Astrocyte of the spinal cord (primary cell): ENCODE measurements around the gene LHX6.

Experiments
- DNase-seq: peaks from one replicate; pipeline ENCODE4 v3.0.0; 2011; ENCODE audit warnings: low read depth, low spot score
- H3K4me3 ChIP-seq: 2 replicates; pipeline ENCODE4 v1.5.1; 2011; ENCODE audit warnings: low read depth, mild to moderate bottlenecking, low read length, moderate library complexity
- CTCF ChIP-seq: IDR thresholded peaks from 2 replicates; pipeline ENCODE4 v1.5.1; 2012; ENCODE audit warnings: low read depth, mild to moderate bottlenecking, low read length, inconsistent platforms
- in situ Hi-C: cut with HindIII; loops from 2 replicates; pipeline ENCODE4 v1.10.0; 2017; ENCODE audit warnings: low sequenced_read_pairs

The LHX6 gene

DNA sequence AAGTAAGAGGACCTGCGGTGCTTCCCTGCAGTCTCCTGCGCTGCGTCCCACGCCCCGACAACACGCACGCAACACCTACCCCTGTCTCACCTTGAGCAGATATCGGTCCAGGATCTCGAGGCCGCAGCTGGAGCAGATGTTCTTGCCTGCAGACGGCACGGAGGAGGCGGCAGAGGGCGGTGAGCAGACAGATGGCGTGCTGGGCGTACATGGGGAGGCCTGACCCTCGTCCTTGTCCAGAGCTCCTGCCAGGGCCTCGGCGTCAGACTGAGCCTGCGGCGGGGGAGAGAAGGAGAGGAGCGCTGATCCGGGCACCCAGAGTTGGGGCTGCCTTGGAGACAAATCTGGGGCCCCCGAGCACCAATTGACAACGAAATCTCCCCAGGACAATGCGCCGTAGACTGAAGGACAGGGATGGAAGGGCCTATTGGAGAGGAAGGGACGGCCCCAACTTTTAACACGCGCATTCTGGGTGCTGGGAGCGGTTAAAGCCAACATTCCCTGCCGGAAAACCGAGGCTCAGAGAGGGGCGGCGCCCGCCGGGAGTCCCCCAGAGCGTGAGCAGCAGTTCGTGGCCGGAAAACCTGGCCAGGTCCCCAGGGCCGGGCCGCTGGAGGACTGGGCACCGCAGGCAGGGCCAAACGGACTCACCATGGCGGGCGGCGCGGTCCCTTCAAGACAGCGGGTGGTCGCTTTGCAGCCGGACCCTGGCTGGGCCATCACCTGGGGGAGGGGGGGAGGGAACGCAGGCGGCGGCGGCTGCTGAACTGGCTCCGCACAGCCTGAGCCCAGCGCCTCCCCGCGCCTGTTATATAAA, 1.8 kb downstream of the LHX6 start:
- in situ Hi-C loops = no loop called here
- DNase-seq = no peak
- no peak for TF ChIP-seq CTCF

DNA sequence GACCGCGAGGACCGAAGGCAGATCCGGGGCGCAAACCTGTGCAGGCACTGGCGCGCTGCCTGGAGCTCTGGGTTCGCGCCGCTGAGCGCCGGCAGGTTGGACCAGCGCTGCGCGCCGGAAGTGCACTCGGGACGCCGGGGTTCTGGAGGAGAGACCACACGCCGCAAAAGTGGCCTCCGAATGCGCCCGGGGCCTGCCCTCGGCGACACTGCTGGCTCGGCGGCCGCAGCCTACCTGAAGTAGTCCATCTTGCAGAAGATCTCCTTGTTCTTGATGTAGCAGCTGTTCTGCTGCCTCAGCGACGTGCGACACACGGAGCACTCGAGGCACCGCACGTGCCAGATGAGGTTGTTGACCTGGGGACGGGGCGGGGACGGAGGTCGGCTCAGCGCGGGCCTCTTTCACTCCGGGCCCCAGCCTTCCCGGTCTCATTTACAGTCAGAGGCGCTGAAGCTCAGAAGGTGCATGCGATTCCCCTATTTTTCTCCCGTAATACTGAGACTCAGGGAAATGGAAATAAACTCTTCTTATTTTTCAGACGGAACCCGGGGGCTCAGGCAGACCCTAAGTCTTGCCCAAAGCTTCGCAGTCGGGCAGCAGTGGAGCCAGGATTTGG, 2.5 kb downstream of the LHX6 start:
- no peak overlapping the region for H3K4me3 ChIP-seq
- in situ Hi-C loops = no loop called here
- no peak for DNase-seq
- TF ChIP-seq CTCF = no peak

More for the DNA sequence above, 1.8 kb downstream of the LHX6 start:
- H3K4me3 ChIP-seq = no peak overlapping the region

- DNase-seq = no peak
- no peak overlapping the region for H3K4me3 ChIP-seq
- in situ Hi-C loops = no loop called here
- TF ChIP-seq CTCF = no peak
Observed at GRCh38 chr9:122225312-122226141, 3.2 kb downstream of the LHX6 start.

DNA sequence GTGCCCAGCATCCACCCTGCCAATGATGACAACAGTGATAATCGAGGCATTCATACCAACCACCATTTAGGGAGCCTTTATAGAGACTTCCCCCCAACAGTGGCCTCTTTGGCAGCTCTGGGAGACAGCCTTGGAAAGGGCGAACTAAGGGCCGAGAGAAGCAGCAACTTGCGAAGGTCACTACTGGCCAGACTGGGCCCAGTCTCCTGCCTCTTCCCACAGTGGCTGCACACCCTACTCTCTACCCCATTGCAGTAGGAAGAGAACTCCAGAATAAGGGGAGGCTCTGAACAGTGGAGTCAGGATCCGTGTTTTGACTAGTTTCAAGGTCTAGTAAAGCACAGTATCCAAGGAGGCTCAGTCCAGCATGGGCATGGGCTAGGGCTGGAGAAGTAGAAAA, 5.3 kb downstream of the LHX6 start:
- TF ChIP-seq CTCF = no peak
- in situ Hi-C loops = no loop called here
- H3K4me3 ChIP-seq = no peak overlapping the region
- no peak for DNase-seq

DNA sequence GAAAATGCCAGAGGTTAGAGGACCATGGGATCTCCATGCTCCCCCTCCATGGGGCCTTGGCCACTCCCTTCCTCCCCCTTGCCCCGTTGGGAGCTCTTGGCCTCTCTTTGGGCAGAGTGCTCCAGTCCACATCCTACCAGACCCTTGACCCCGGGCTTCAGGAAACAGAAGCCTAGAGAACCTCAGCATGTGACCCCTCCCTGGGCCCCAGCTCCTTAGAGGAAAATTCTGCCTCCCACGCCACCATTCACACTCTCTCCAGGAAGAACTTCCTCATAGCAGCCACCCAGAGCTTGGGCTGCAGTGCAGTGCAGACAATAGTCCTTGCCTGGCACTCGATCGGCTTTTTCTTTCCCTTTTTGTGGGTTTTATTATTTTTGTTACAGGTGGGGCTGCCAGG, 6.0 kb downstream of the LHX6 start:
- TF ChIP-seq CTCF = no peak
- no peak overlapping the region for H3K4me3 ChIP-seq
- in situ Hi-C loops = no loop called here
- DNase-seq = no peak

- no peak overlapping the region for H3K4me3 ChIP-seq
- TF ChIP-seq CTCF = no peak
- no peak for DNase-seq
- in situ Hi-C loops = no loop called here
Observed at GRCh38 chr9:122221183-122221811, 7.5 kb downstream of the LHX6 start.
